ENCODE data around the gene HERC4. TPM values are rescaled to one million over a fixed set of nuclear protein-coding genes. Genes with fewer than 3 reads are reported as not detected.
"Not testable (repeated sequence)": the region's sequence is repeated elsewhere in the genome, so short reads cannot be mapped to it uniquely, and the experiment has no call there.

The HERC4 gene
- total RNA-seq, 4 donors from 2014 or later, result 49.5 to 91.6 (median 79.0) TPM

GRCh38 chr10:68046642-68047041, 28.4 kb downstream of the HERC4 start:
- H3K4me1 ChIP-seq, result no peaks in the 10 kb centered on the region
- DNase-seq, result no peak
- H3K36me3 ChIP-seq, result peaks cover 0 to 5% (median 0%) of the 10 kb centered on the region in 3 donors
- no peaks in the 10 kb centered on the region for H3K9me3 ChIP-seq
- no peak for TF ChIP-seq CTCF (IDR thresholded peaks at IDR 0.05)
- no peak overlapping the region for H3K4me3 ChIP-seq
- no peaks in the 10 kb centered on the region for H3K27me3 ChIP-seq
- H3K27ac ChIP-seq, result no peak overlapping the region

- no peaks in the 10 kb centered on the region for H3K9me3 ChIP-seq
- H3K27ac ChIP-seq, result no peak overlapping the region
- H3K4me3 ChIP-seq, result no peak overlapping the region
- no peak for DNase-seq
- no peaks in the 10 kb centered on the region for H3K4me1 ChIP-seq
- H3K27me3 ChIP-seq, result no peaks in the 10 kb centered on the region
- TF ChIP-seq CTCF (IDR thresholded peaks at IDR 0.05) (no peak), POLR2A (IDR thresholded peaks at IDR 0.05) (no peak)
- H3K36me3 ChIP-seq, result peaks cover 0 to 5% (median 0%) of the 10 kb centered on the region in 3 donors
Observed at GRCh38 chr10:68043030-68043429, 32.1 kb downstream of the HERC4 start.

DNA sequence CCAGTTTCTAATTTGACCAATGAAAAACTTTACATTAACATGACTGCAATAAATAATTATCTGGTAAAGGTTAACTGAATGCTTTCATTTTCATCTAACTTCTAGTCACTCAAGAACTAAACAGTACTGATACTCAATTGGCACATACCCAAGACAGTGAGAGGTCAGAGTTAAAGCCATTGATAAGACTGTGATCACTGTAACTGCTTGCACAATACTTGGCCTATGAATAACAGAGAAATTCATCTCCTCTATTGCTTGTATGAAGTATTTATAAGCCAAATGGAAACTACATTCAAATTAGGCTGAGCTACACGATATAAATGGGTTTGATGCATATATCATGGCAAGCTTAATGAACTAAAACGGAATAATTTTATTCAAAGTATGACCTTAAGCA, 43.0 kb downstream of the HERC4 start:
- no peaks in the 10 kb centered on the region for H3K27me3 ChIP-seq
- no peaks in the 10 kb centered on the region for H3K9me3 ChIP-seq
- H3K4me3 ChIP-seq, result no peak overlapping the region
- no peak for DNase-seq
- no peaks in the 10 kb centered on the region for H3K4me1 ChIP-seq
- peaks cover 0 to 26% (median 0%) of the 10 kb centered on the region in 3 donors for H3K36me3 ChIP-seq
- TF ChIP-seq CTCF (IDR thresholded peaks at IDR 0.05) (no peak), POLR2A (IDR thresholded peaks at IDR 0.05) (no peak)
- no peak overlapping the region for H3K27ac ChIP-seq

GRCh38 chr10:68027429-68027828, 47.7 kb downstream of the HERC4 start:
- peaks cover 0 to 52% (median 0%) of the 10 kb centered on the region in 3 donors for H3K36me3 ChIP-seq
- no peak overlapping the region for H3K4me3 ChIP-seq
- H3K27me3 ChIP-seq, result no peaks in the 10 kb centered on the region
- DNase-seq, result no peak
- TF ChIP-seq POLR2A (IDR thresholded peaks at IDR 0.05), result no peak
- no peak for TF ChIP-seq CTCF (IDR thresholded peaks at IDR 0.05)
- no peak overlapping the region for H3K27ac ChIP-seq
- no peaks in the 10 kb centered on the region for H3K9me3 ChIP-seq
- H3K4me1 ChIP-seq, result no peaks in the 10 kb centered on the region

GRCh38 chr10:68023292-68023691, 51.8 kb downstream of the HERC4 start:
- no peak for TF ChIP-seq CTCF (IDR thresholded peaks at IDR 0.05)
- TF ChIP-seq POLR2A (IDR thresholded peaks at IDR 0.05), result no peak
- H3K27ac ChIP-seq, result no peak overlapping the region
- DNase-seq, result no peak
- H3K4me1 ChIP-seq, result no peaks in the 10 kb centered on the region
- no peaks in the 10 kb centered on the region for H3K27me3 ChIP-seq
- no peaks in the 10 kb centered on the region for H3K9me3 ChIP-seq
- H3K4me3 ChIP-seq, result no peak overlapping the region
- H3K36me3 ChIP-seq, result peaks cover 0 to 59% (median 3%) of the 10 kb centered on the region in 3 donors

DNA sequence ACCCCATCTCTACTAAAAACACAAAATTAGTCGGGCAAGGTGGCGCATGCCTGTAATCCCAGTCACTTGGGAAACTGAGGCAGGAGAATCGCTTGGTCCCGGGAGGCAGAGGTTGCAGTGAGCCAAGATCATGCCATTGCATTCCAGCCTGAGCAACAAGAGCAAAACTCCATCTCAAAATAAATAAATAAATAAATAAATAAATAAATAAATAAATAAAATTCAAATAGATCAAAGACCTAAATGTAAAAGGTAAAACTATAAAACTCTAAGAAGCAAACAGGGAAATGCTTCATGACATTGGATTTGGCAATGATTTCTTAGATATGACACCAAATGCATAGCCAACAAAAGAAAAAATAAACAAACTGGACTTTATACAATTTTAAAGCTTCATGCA, 52.8 kb downstream of the HERC4 start:
- H3K36me3 ChIP-seq, result peaks cover 0 to 60% (median 3%) of the 10 kb centered on the region in 3 donors
- not testable (repeated sequence) for H3K27me3 ChIP-seq, H3K4me3 ChIP-seq, H3K9me3 ChIP-seq, DNase-seq, H3K4me1 ChIP-seq, H3K27ac ChIP-seq

DNA sequence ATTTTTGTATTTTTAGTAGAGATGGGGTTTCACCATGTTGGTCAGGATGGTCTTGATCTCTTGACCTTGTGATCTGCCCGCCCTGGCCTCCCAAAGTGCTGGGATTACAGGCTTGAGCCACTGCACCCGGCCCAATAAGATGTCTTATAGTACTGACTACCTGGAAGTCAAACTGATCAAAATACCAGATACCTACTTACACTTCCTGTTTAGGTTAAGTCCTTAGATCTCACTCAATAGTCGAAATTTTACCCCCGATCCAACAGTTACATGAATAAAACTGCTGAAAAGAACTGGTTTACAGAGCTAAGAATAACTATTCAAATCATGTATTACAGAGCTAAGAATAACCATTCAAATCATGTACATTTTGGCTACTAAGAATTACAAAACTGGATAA, 58.6 kb downstream of the HERC4 start:
- peaks cover 0 to 61% (median 3%) of the 10 kb centered on the region in 3 donors for H3K36me3 ChIP-seq
- not testable (repeated sequence) for DNase-seq, H3K27me3 ChIP-seq, H3K4me3 ChIP-seq, H3K4me1 ChIP-seq, H3K9me3 ChIP-seq, H3K27ac ChIP-seq

All from Peyer's patch (tissue), 4 donors.